OCI-LY1 (cell line): ENCODE measurements around the gene MBNL2.
"Not testable (repeated sequence)": the region's sequence is repeated elsewhere in the genome, so short reads cannot be mapped to it uniquely, and the experiment has no call there.

ENCODE experiments used
- H2AFZ ChIP-seq: fragments of 200-600 bp; sonication (generic), shearing (Covaris generic); 2 replicates; pipeline ENCODE4 v1.6.0; 2014; ENCODE audit warnings: antibody characterized with exemption, mild to moderate bottlenecking, low read length
- H3F3A ChIP-seq: fragments of 200-600 bp; sonication (generic), shearing (Covaris generic); 2 replicates; pipeline ENCODE4 v1.6.0; 2014; ENCODE audit warnings: mild to moderate bottlenecking, antibody characterized with exemption, low read length, moderate library complexity; ENCODE audit not compliant: insufficient read depth
- H3K27ac ChIP-seq: fragments of 200-600 bp; sonication (generic); 2 replicates; pipeline ENCODE4 v1.5.1; 2014; ENCODE audit warnings: low read length, mixed run types, mild to moderate bottlenecking, low read depth; ENCODE audit not compliant: poor library complexity, severe bottlenecking
- H3K27me3 ChIP-seq: fragments of 200-600 bp; sonication (generic); 2 replicates; pipeline ENCODE4 v1.6.0; 2014; ENCODE audit warnings: antibody characterized with exemption, mild to moderate bottlenecking, low read length, moderate library complexity; ENCODE audit not compliant: insufficient read depth
- H3K36me3 ChIP-seq: fragments of 200-600 bp; sonication (generic); 2 replicates; pipeline ENCODE4 v1.6.1; 2014; ENCODE audit warnings: mild to moderate bottlenecking, antibody characterized with exemption, low read length, moderate library complexity, mixed read lengths; ENCODE audit not compliant: insufficient read depth
- H3K4me1 ChIP-seq: fragments of 200-600 bp; sonication (generic); 2 replicates; pipeline ENCODE4 v1.5.1; 2014; ENCODE audit warnings: mild to moderate bottlenecking, low read length, moderate library complexity; ENCODE audit not compliant: insufficient read depth, severe bottlenecking
- H3K4me2 ChIP-seq: fragments of 200-600 bp; sonication (generic), shearing (Covaris generic); 2 replicates; pipeline ENCODE4 v1.6.1; 2014; ENCODE audit warnings: low read length
- H3K4me3 ChIP-seq: fragments of 200-600 bp; sonication (generic); 2 replicates; pipeline ENCODE4 v1.5.1; 2014; ENCODE audit warnings: low read length, low read depth, mild to moderate bottlenecking, mixed read lengths; ENCODE audit not compliant: poor library complexity, severe bottlenecking
- H3K79me2 ChIP-seq: fragments of 200-600 bp; shearing (Covaris generic); 2 replicates; pipeline ENCODE4 v1.6.1; 2016; ENCODE audit warnings: mixed run types, low read length, mixed read lengths; ENCODE audit not compliant: insufficient read depth
- H3K9ac ChIP-seq: fragments of 200-600 bp; sonication (generic), shearing (Covaris generic); 2 replicates; pipeline ENCODE4 v1.6.1; 2014; ENCODE audit warnings: mild to moderate bottlenecking, low read length, mixed read lengths
- H3K9me2 ChIP-seq: fragments of 200-600 bp; sonication (generic), shearing (Covaris generic); 2 replicates; pipeline ENCODE4 v1.6.1; 2014; ENCODE audit warnings: low read depth, mild to moderate bottlenecking, low read length, mixed read lengths
- H3K9me3 ChIP-seq: fragments of 200-600 bp; shearing (Covaris generic); 2 replicates; pipeline ENCODE4 v1.6.1; 2014; ENCODE audit warnings: low read length, mixed read lengths
- H4K20me1 ChIP-seq: fragments of 200-600 bp; sonication (generic), shearing (Covaris generic); 2 replicates; pipeline ENCODE4 v1.6.0; 2016; ENCODE audit warnings: mild to moderate bottlenecking, low read length; ENCODE audit not compliant: insufficient read depth
- EZH2 ChIP-seq: fragments of 200-600 bp; sonication (generic), shearing (Covaris generic); IDR thresholded peaks from 2 replicates; pipeline ENCODE4 v1.8.0; 2017; ENCODE audit warnings: borderline replicate concordance, mixed run types, mild to moderate bottlenecking, antibody characterized with exemption, low read length, moderate library complexity, mixed read lengths
- TF ChIP-seq, protein P1 (sequence below): fragments of 200-600 bp; sonication (generic), shearing (Covaris generic); IDR thresholded peaks from 2 replicates; pipeline ENCODE4 v1.5.1; 2017; ENCODE audit warnings: mild to moderate bottlenecking, antibody characterized with exemption, low read length, moderate library complexity, mixed read lengths

MBNL2 gene

DNA sequence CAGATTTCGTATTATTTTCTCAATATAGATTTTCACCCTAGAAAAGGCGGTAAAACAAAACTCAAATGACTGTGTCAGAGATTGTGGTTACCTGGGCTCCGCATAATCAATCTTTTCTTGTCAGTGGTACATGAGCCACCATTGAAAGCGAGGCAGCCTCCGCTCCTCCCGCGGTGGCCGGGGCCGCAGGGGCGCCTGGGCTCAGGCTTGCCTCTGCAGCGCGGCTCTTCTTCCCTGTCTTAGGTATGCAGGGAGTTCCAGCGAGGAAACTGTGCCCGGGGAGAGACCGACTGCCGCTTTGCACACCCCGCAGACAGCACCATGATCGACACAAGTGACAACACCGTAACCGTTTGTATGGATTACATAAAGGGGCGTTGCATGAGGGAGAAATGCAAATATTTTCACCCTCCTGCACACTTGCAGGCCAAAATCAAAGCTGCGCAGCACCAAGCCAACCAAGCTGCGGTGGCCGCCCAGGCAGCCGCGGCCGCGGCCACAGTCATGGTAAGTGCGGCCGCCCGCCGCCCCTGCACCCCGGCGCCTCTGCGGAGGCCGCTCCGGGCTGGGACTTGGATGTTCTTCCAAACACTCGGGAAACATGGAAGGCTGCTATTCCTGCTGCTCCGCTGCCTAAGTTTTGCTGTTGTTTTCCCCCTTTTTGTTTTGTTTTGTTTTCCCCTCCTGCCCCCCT is 124.6 kb downstream of the MBNL2 start:
- H3K4me2 ChIP-seq: no peak overlapping the region
- no peaks in the 10 kb centered on the region for H3K79me2 ChIP-seq
- H3K27me3 ChIP-seq: no peaks in the 10 kb centered on the region
- H3K4me1 ChIP-seq: no peaks in the 10 kb centered on the region
- H3K9ac ChIP-seq: no peak overlapping the region
- H3K27ac ChIP-seq: no peak overlapping the region
- no peaks in the 10 kb centered on the region for H3K9me3 ChIP-seq
- H3F3A ChIP-seq: no peaks in the 10 kb centered on the region
- TF ChIP-seq EZH2: no peak
- TF ChIP-seq, protein P1, sequence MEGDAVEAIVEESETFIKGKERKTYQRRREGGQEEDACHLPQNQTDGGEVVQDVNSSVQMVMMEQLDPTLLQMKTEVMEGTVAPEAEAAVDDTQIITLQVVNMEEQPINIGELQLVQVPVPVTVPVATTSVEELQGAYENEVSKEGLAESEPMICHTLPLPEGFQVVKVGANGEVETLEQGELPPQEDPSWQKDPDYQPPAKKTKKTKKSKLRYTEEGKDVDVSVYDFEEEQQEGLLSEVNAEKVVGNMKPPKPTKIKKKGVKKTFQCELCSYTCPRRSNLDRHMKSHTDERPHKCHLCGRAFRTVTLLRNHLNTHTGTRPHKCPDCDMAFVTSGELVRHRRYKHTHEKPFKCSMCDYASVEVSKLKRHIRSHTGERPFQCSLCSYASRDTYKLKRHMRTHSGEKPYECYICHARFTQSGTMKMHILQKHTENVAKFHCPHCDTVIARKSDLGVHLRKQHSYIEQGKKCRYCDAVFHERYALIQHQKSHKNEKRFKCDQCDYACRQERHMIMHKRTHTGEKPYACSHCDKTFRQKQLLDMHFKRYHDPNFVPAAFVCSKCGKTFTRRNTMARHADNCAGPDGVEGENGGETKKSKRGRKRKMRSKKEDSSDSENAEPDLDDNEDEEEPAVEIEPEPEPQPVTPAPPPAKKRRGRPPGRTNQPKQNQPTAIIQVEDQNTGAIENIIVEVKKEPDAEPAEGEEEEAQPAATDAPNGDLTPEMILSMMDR: no peak
- H4K20me1 ChIP-seq: no peaks in the 10 kb centered on the region
- H3K9me2 ChIP-seq: no peaks in the 10 kb centered on the region
- no peak overlapping the region for H3K4me3 ChIP-seq
- H3K36me3 ChIP-seq: peaks cover 22% of the 10 kb centered on the region; the same call in 1 of the 2 replicates
- H2AFZ ChIP-seq: no peak overlapping the region

- Histone ChIP-seq H4K20me1 (no peaks in the 10 kb centered on the region), H3K27me3 (no peaks in the 10 kb centered on the region), H3K9me3 (no peaks in the 10 kb centered on the region), H3K36me3 (peaks cover 22% of the 10 kb centered on the region; the same call in 1 of the 2 replicates), H2AFZ (no peak overlapping the region), H3K9me2 (no peaks in the 10 kb centered on the region), H3F3A (no peaks in the 10 kb centered on the region), H3K4me1 (no peaks in the 10 kb centered on the region), H3K79me2 (no peaks in the 10 kb centered on the region), H3K4me2 (no peak overlapping the region), H3K9ac (no peak overlapping the region), H3K27ac (no peak overlapping the region), H3K4me3 (no peak overlapping the region)
- no peak for TF ChIP-seq EZH2
- TF ChIP-seq, protein P1: no peak
Measured at GRCh38 chr13:97347255-97347932, 125.3 kb downstream of the MBNL2 start.

DNA sequence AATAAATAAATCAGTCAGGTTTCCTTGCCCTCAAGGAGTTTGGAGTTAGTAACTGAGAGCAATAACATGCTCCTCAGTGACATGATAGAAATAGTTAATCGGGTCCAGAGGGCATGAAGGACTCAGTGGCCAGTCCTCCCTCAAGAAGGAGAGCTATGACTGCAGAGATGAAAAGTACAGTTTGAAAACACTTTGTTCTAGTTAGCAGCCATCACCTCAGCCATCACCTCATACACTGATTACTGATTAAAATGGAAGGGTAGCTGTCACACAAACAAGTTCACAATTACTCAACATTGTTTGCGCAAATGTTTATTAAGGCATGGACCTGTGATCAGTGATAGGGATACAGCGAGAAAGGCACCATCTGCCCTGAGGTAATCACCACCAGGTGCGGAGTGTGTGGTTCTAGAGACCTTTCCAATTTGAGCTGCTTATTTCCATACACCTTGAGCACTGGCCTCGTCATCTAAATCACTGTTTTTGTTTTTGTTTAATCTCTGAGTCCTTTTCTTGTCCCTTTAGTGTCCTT is 126.5 kb downstream of the MBNL2 start:
- H4K20me1 ChIP-seq: no peaks in the 10 kb centered on the region
- no peak overlapping the region for H2AFZ ChIP-seq
- H3K36me3 ChIP-seq: peaks cover 19% of the 10 kb centered on the region; the same call in 1 of the 2 replicates
- no peak overlapping the region for H3K9ac ChIP-seq
- no peaks in the 10 kb centered on the region for H3K9me2 ChIP-seq
- TF ChIP-seq EZH2: no peak
- TF ChIP-seq, protein P1: no peak
- H3K79me2 ChIP-seq: no peaks in the 10 kb centered on the region
- H3K4me3 ChIP-seq: no peak overlapping the region
- H3F3A ChIP-seq: no peaks in the 10 kb centered on the region
- no peaks in the 10 kb centered on the region for H3K9me3 ChIP-seq
- H3K27me3 ChIP-seq: no peaks in the 10 kb centered on the region
- H3K4me2 ChIP-seq: no peak overlapping the region
- H3K27ac ChIP-seq: no peak overlapping the region
- no peaks in the 10 kb centered on the region for H3K4me1 ChIP-seq

DNA sequence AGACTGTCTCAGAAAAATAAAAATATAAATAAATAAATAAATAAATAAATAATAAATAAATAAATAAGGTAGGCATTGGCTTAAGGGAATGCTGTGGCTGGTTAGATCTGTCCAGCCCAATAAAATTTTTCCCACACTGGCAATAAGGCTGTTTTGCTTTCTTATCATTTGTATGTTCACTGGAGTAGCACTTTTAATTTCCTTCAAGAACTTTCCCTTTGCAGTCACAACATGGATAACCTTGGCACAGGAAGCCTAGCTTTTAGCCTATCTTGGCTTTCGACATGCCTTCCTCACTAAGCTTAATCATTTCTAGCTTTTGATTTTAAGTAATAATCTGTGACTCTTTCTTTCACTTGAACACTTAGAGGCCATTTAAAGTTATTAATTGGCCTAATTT is 129.9 kb downstream of the MBNL2 start:
- H3K9me2 ChIP-seq, H3K27ac ChIP-seq, H3K9me3 ChIP-seq, H3K4me1 ChIP-seq, H3K4me3 ChIP-seq, H3F3A ChIP-seq, H3K27me3 ChIP-seq, H2AFZ ChIP-seq, H3K79me2 ChIP-seq, H3K4me2 ChIP-seq, H4K20me1 ChIP-seq, H3K9ac ChIP-seq: not testable (repeated sequence)
- H3K36me3 ChIP-seq: peaks cover 23% of the 10 kb centered on the region; the same call in 1 of the 2 replicates
